NOMO-1 treated with dmso at 0.1 percent for 144 hours (cell line): Measurements from ENCODE around the gene NTRK2.

Experiments used
- DNase-seq: peaks from one replicate; lab custom pipeline; 2025; ENCODE audit not compliant: unreplicated experiment; lab: John Stamatoyannopoulos, UW

NTRK2 gene

DNA sequence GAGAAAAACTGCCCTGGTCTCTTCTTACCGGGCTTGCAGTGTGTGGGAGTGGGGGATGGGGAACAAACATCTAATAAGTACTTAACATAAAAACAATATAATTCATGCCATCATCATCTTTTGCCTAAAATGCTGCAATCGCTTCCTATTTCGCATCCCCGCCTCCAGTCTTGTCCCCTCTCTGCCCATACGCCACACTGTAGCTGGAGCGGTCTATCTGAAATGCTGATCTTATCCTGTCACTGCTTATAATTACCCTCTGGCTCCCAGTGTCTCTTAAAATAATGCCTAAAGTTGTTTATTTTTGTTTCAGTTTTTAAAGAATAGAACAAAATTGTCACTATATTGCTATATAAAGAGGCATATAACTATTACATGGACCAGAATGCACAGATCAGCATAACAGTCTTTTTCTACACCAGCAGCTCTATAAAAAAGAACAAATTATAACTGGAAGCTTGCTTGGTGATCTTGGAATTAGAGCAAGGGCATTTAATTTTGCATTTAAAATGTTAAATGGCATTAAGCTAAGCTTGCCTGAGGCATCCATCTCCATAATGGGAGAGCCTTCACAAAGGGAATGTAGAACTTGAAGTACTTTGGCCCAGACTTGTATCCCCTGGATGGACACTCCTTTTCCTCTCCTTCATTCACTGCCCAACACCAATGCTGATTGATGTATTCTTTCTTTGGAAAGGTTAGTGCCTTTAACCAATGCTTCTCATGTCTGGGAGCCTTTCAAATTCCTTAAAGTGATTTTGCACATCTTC is 12.2 kb downstream of the NTRK2 start:
- no peak for DNase-seq

- no peak for DNase-seq
These were observed 16.5 kb downstream of the NTRK2 start for GRCh38 chr9:84686068-84686467.

DNA sequence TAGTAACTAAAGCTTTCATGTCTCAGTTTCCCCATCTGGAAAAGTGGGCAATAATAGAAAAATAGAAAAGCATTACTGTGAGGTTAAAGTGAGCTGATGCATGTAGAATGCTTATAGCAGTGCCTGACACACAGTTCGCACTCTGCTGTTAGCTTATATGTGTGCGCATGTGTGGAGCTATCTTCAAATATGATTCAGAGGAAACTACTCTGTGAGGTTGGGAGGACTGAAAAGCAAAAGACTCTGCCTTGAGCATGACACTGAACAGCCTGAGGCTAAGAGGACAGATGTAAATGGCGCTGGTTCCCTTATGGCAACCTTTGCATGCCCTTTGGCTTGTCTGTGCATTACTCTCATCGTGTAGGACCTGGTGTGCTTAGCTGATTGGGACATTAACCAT is 19.4 kb downstream of the NTRK2 start:
- no peak for DNase-seq

- DNase-seq, result no peak
These were observed 22.1 kb downstream of the NTRK2 start for GRCh38 chr9:84691634-84692033.

DNA sequence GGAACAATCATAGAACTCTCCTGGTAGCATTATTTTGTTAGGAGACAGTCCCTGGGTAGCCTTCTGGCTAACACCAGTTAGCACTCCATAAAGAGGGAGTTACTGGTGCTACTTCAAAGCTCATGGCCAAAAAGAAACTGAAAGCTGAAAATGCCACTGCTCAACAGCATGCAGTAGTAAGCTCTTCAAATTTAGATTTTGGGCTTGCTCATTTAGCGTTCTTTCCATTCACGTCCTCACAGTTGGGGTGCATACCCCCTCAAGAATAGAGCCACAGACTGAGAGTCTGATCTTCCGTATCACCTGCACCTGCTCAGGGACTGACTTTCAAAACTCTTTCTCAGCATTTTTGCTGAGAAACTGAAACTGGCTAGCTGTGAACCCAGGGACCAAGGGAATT is 24.7 kb downstream of the NTRK2 start:
- no peak for DNase-seq

DNA sequence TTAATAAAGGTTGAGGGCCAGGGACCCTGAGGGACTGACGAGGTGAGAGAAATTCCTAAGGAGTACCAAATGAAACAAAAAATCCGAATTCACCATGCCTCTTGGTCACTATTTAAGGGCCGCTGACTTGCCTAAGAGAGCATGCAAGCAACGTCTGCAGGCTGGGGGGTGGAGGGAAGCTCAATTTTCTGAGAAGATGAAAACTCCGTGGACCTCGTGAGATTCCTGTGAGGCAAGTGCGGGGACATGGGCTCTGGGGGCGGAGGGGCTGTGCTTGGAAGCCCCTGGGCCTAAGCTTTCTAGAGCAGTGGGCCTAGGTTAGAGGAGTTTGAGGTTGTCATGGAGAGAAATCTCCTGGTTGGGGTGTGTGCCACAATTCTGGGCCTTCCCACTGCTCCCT is 27.5 kb downstream of the NTRK2 start:
- DNase-seq, result no peak

DNA sequence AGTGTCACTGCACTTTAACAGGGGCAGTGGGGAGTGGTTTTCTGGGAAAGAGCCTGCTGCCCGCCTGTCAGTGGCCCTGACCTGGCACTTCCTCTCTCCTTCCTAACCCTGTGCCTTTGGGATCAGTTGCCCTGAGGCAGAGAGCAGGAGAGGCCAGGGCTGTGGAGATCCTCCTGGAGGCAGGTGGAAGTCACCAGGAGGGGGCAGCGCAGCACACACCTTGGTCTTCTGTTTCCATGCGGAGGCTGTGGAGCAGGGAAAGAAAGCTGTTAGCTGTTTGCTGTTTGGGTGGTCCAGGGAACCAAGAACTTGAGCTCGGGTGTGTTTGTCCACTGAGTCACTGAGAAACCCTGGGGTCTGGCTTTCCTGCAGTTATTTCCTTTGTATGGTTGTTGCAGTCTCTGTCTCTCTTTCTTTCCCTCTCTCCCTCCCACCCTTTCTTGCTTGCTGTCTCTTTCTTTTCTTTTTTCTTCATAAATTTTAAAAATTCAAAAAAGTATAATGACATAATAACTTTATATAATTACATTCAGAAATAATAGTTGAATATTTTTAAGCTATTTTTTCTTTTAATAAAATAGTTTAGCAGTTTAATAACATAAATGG is 28.1 kb downstream of the NTRK2 start:
- no peak for DNase-seq

DNA sequence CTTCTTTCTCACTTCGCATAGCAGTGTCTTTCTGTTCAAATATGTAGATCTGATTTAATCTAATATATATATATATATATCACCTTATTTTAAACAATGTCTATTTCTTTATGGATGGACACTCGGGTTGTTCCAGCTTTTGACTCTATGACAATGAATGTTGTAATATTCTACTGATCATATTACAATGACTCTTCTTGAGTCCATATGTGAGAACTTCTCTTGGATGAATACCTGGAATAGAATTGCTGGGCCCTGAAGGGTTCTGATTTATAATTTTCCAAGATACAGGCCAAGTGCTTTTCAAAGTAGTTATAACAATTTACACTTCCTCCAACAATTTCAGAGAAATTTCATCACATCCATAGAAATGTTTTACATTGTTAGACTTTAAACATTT is 28.8 kb downstream of the NTRK2 start:
- no peak for DNase-seq

DNA sequence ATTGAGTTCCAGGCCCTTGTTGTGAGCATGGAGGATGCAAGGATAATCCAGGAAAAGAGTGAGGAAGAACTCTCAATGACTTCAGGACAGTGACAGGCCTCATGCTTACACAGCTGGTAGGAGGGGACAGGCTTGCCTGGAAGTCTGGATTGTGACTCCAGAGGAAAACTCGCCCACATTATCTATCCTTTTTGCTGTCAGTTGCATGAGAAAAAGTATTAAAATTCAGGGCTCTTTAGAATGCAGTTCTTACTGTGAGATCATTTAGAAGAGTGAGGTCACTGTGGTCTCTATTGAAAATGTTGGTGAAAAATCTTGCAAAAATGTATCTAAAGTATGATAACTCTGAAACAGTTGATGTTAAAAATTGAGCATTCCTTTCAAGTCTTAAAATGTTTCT is 30.5 kb downstream of the NTRK2 start:
- no peak for DNase-seq

- no peak for DNase-seq
These were observed 32.3 kb downstream of the NTRK2 start for GRCh38 chr9:84701801-84702200.

GRCh38 chr9:84702471-84702870 is 32.9 kb downstream of the NTRK2 start:
- no peak for DNase-seq

- no peak for DNase-seq
These were observed 34.3 kb downstream of the NTRK2 start for GRCh38 chr9:84703793-84704192.

GRCh38 chr9:84705128-84705527 is 35.6 kb downstream of the NTRK2 start:
- no peak for DNase-seq

DNA sequence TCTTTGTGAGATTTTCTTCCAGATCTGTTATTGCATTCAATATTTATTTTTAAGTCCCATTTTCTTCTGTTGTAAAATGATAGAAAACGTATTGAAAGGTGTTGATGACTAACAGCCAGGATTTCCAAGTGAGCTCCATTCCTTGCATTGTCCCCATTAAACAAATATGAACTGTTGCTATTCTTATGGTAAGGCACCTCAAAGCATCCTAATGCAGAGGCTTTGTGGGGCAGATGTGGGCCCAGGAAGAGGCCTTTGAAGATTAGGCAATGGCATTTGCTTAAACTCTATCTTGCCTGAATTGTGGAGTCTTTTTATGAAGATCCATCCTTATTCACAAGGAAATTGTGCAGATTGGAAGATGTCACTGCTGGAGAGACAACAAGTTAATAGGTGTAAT is 38.9 kb downstream of the NTRK2 start:
- DNase-seq, result no peak

DNA sequence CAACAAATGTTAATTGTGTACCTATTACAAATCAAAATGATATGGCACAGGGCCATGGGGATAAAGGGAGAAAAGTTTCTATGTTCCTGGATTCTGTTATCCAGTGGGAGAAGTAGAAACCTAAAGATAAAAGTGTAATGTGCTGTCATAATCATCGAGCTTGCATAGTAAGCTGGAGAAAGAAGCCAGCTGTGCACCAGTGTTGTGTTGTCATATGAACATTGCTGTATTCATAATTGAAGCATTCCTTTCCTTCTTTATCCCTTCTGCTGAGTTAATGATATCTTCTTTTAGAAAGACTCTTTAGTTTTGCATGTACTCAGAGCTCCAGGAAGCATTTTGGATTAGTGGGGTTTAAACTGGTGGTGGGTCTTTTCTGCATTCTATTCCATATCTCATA is 39.5 kb downstream of the NTRK2 start:
- DNase-seq, result no peak

DNA sequence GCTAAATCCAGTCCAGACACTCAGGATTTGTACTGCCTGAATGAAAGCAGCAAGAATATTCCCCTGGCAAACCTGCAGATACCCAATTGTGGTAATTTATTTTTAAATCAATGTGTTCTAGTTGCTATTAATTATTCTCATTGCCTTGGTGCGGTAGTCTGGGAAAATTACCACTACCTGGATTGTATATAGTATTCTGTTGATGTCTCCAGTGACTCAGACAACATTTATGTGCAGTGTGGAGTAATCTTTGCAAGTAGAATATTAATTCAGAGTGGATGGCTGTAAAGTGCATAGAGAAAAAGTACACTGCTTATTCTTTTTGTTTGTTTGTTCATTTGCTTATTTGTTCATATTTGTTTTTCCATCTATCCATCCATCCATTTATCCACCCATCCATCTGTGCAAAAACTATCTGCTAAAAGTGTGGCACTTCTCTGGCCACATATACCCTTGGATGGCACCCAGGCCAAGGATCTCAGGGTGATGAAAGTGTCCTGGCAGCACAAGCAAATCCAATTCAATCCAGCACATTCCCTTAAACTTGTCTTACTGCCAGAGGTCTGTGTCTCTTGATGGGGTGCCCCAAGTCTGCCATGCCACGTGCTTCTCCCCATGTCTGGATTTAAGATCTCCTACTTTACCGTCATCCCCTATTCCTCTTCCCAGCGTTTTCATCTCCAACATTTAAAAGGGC is 41.3 kb downstream of the NTRK2 start:
- DNase-seq, result no peak

DNA sequence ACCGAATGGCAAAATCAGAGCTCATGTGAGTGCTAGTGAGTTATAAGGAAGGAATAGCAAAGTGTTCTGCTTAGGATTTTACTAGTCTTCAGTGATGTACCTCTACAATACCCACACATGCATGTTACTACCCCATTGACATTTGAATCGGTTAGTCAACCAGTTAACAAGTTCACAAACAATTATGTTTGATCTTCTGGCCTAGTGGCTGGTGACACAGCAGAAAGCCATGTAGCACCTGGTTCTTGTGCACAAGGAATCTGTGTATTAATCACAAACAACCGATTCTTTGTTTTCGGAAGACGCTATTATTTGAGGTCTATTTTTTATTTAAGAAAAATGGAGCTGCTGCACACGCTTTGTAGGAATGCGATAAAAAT is 41.9 kb downstream of the NTRK2 start:
- DNase-seq, result no peak

GRCh38 chr9:84711936-84712335 is 42.4 kb downstream of the NTRK2 start:
- no peak for DNase-seq

DNA sequence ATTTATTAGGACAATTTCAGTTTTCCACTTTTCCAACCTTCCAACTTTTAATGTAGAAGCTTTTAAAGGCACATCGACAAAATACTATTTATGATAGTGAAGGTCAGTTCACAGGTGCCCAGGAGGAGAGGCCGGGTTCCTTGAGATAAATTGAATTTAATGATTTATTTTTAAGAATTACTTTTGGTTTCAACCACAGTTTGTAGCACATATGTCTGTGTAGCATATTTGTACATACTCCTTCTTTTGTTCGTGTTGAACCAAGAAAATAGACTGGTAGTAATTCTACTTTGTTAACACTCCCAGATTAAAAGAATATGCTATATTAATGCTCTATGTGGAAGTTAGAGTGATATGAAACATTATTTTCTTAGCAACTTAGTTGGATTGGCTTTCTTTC is 46.7 kb downstream of the NTRK2 start:
- DNase-seq, result no peak

- no peak for DNase-seq
These were observed 48.9 kb downstream of the NTRK2 start for GRCh38 chr9:84718476-84718875.

GRCh38 chr9:84722388-84722989 is 53.0 kb downstream of the NTRK2 start:
- no peak for DNase-seq

DNA sequence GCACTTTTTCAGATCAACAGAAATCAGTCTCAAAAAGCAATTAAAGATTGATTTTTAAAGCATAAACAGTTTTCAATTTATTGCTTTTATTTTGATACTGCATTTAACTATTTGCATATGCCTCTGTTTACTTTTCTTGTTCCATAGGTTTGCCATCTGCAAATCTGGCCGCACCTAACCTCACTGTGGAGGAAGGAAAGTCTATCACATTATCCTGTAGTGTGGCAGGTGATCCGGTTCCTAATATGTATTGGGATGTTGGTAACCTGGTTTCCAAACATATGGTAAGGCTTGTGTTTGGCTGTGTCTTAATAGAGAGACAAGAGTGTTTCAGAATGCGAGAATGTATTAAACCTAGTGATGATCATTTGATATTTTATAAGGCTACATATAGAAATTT is 53.9 kb downstream of the NTRK2 start:
- no peak for DNase-seq
